Measurements from ENCODE around the gene MRPL52. TPM values are rescaled to one million over a fixed set of nuclear protein-coding genes. Genes with fewer than 3 reads are reported as not detected.
"Not testable (repeated sequence)": the region's sequence is repeated elsewhere in the genome, so short reads cannot be mapped to it uniquely, and the experiment has no call there.

Gene MRPL52
- total and polyA plus RNA-seq, 7 experiments from 2014 or later = 32.9 to 189 (median 58.5) TPM

DNA sequence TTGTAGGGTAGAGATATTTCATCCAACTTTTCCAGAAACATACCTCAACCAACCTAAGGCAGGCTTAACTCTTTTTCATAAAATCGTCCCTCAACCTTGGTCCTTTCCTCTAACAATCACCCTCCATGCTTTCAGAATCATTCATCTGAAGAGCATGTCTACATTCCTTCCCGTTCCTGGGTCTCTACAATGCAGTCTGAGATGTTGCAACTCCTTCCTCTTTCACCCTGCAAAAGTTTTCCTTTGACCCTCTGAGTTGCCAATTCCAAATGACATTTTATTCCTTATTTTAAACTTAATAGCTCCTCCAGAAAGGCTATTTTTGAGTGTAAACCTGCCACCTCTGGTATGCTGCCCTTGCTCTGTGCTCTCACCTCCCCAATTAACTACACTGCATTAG is 31.2 kb upstream of the MRPL52 start:
- no peaks in the 10 kb centered on the region for H3K36me3 ChIP-seq (ENCODE audit: control insufficient read depth in 2 of 3, insufficient read depth in 3 of 3, low read length in 3 of 3)
- no peak overlapping the region for H3K4me3 Mint-ChIP-seq
- peaks cover 0 to 9% (median 6%) of the 10 kb centered on the region in 5 donors for H3K36me3 Mint-ChIP-seq
- no peaks in the 10 kb centered on the region for H3K27me3 ChIP-seq (ENCODE audit: control insufficient read depth in 2 of 2, insufficient read depth in 2 of 2, low read length in 2 of 2)
- ChIA-PET POLR2A (no interaction called here), CTCF (no interaction called here)
- H3K4me1 ChIP-seq (ENCODE audit: control insufficient read depth in 2 of 2, insufficient read depth in 2 of 2, low read length in 2 of 2) = no peaks in the 10 kb centered on the region
- no peak overlapping the region for H3K4me3 ChIP-seq (ENCODE audit: low read length)
- no peak overlapping the region for H3K27ac Mint-ChIP-seq
- intact Hi-C loops (cut with micrococcal nuclease) = no loop called here
- H3K9me3 ChIP-seq (ENCODE audit: control insufficient read depth in 2 of 3, low read length in 3 of 3) = no peaks in the 10 kb centered on the region
- no peak for DNase-seq
- H3K4me1 Mint-ChIP-seq = peaks cover 0 to 6% (median 0%) of the 10 kb centered on the region in 7 donors
- peaks cover 3 to 38% (median 14%) of the 10 kb centered on the region in 5 donors for H3K27me3 Mint-ChIP-seq
- H3K9me3 Mint-ChIP-seq = peaks cover 0 to 3% (median 0%) of the 10 kb centered on the region in 11 donors
- no peak for ATAC-seq
- no peak overlapping the region for H3K27ac ChIP-seq (ENCODE audit: low read depth, low read length)

DNA sequence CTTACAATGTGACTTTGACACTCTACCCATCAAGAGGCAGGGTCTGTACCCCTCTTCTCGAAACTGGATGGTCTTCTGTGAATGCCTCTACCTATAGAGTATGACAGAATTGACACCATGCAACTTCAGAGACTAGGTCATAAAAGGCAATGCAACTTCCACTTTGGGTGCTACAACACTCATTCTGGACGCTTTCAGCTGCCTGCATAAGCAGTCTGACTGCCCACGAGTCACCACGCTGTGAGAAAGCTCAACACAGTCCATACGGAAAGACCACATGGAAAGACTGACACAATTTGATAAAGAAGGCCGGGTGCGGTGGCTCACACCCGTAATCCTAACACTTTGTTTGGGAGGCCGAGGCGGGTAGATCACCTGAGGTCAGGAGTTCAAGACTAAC is 29.3 kb upstream of the MRPL52 start:
- ChIA-PET POLR2A (no interaction called here), CTCF (no interaction called here)
- H3K36me3 Mint-ChIP-seq = peaks cover 0 to 9% (median 6%) of the 10 kb centered on the region in 5 donors
- no peaks in the 10 kb centered on the region for H3K36me3 ChIP-seq (ENCODE audit: control insufficient read depth in 2 of 3, insufficient read depth in 3 of 3, low read length in 3 of 3)
- H3K27ac Mint-ChIP-seq = no peak overlapping the region
- H3K27ac ChIP-seq (ENCODE audit: low read depth, low read length) = no peak overlapping the region
- peaks cover 3 to 41% (median 14%) of the 10 kb centered on the region in 5 donors for H3K27me3 Mint-ChIP-seq
- H3K4me1 Mint-ChIP-seq = peaks cover 0 to 6% (median 0%) of the 10 kb centered on the region in 7 donors
- no peak for ATAC-seq
- no peaks in the 10 kb centered on the region for H3K27me3 ChIP-seq (ENCODE audit: control insufficient read depth in 2 of 2, insufficient read depth in 2 of 2, low read length in 2 of 2)
- no peak overlapping the region for H3K4me3 Mint-ChIP-seq
- DNase-seq = no peak
- H3K4me3 ChIP-seq (ENCODE audit: low read length) = no peak overlapping the region
- no peaks in the 10 kb centered on the region for H3K4me1 ChIP-seq (ENCODE audit: control insufficient read depth in 2 of 2, insufficient read depth in 2 of 2, low read length in 2 of 2)
- intact Hi-C loops (cut with micrococcal nuclease) = no loop called here
- H3K9me3 Mint-ChIP-seq = peaks cover 0 to 6% (median 0%) of the 10 kb centered on the region in 11 donors
- H3K9me3 ChIP-seq (ENCODE audit: control insufficient read depth in 2 of 3, low read length in 3 of 3) = no peaks in the 10 kb centered on the region

DNA sequence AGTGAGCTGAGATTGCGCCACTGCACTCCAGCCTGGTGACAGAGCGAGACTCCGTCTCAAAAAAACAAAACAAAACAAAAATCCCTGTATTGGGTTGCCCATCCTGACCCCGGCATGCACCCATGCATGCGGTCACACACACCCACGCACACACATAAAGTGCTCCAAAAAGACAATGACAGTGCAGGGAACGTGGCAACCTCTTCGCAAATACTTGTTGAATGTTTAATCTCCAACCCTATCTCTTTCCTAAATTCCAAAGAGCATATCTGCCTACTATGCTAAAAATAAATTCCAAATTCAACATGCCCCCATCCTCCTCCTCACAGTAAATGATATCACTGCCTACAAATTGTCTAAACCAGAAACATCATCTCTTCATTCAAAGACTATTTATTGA is 28.0 kb upstream of the MRPL52 start:
- ChIA-PET CTCF (interaction anchor here (0.5 kb wide), 1 partner anchor 231 kb away, joined by 3 read pairs; no protein-coding TSS in a partner anchor), POLR2A (no interaction called here)
- ATAC-seq (no peak), DNase-seq (no peak)
- no peaks in the 10 kb centered on the region for H3K36me3 ChIP-seq (ENCODE audit: control insufficient read depth in 2 of 3, insufficient read depth in 3 of 3, low read length in 3 of 3)
- intact Hi-C loops (cut with micrococcal nuclease) = no loop called here
- no peak overlapping the region for H3K4me3 Mint-ChIP-seq
- peaks cover 0 to 32% (median 9%) of the 10 kb centered on the region in 5 donors for H3K27me3 Mint-ChIP-seq
- H3K4me3 ChIP-seq (ENCODE audit: low read length) = no peak overlapping the region
- H3K4me1 Mint-ChIP-seq = peaks cover 0 to 6% (median 0%) of the 10 kb centered on the region in 7 donors
- no peaks in the 10 kb centered on the region for H3K27me3 ChIP-seq (ENCODE audit: control insufficient read depth in 2 of 2, insufficient read depth in 2 of 2, low read length in 2 of 2)
- peaks cover 0 to 9% (median 3%) of the 10 kb centered on the region in 5 donors for H3K36me3 Mint-ChIP-seq
- H3K9me3 ChIP-seq (ENCODE audit: control insufficient read depth in 2 of 3, low read length in 3 of 3) = no peaks in the 10 kb centered on the region
- peaks cover 0 to 7% (median 0%) of the 10 kb centered on the region in 11 donors for H3K9me3 Mint-ChIP-seq
- H3K27ac ChIP-seq (ENCODE audit: low read depth, low read length) = no peak overlapping the region
- H3K4me1 ChIP-seq (ENCODE audit: control insufficient read depth in 2 of 2, insufficient read depth in 2 of 2, low read length in 2 of 2) = no peaks in the 10 kb centered on the region
- no peak overlapping the region for H3K27ac Mint-ChIP-seq

DNA sequence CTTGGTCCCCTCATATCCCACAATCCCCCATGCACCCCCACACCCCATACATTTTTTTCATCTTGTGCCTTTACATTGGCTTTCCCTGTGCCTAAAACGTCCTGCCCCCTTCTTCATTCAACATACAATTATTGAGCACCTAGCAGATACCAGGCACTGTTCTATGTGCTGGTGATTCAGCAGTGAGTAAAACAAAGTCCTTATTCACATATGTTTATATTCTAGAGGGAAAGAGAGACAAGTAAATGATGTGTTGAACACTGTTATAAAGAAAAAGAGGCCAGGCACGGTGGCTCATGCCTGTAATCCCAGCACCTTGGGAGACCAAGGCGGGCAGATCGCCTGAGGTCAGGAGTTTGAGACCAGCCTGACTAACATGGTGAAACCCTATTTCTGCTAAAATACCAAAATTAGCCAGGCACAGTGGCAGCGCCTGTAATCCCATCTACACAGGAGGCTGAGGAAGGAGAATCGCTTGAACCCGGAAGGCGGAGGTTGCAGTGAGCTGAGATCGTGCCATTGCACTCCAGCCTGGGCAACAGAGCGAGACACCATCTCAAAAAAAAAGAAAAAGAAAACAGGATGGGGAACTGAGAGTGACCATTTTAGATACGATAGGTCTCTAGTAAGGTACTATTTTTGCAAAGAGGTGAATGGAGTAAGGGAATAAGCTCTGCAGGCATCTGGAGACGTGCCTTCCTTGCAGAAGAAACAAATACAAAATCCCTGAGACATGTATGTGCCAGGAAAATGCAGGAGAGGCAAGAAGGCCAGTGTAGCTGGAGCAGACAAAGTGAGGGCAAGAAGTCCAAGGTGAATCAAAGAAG is 26.6 kb upstream of the MRPL52 start:
- ChIA-PET POLR2A (interaction anchor here (0.6 kb wide), 1 partner anchor 15 kb away, joined by 3 read pairs; no protein-coding TSS in a partner anchor), CTCF (no interaction called here)
- no peaks in the 10 kb centered on the region for H3K9me3 ChIP-seq (ENCODE audit: control insufficient read depth in 2 of 3, low read length in 3 of 3)
- no peak overlapping the region for H3K4me3 Mint-ChIP-seq
- intact Hi-C loops (cut with micrococcal nuclease) = no loop called here
- ATAC-seq (no peak), DNase-seq (no peak)
- no peak overlapping the region for H3K4me3 ChIP-seq (ENCODE audit: low read length)
- H3K36me3 ChIP-seq (ENCODE audit: control insufficient read depth in 2 of 3, insufficient read depth in 3 of 3, low read length in 3 of 3) = no peaks in the 10 kb centered on the region
- H3K4me1 ChIP-seq (ENCODE audit: control insufficient read depth in 2 of 2, insufficient read depth in 2 of 2, low read length in 2 of 2) = no peaks in the 10 kb centered on the region
- no peak overlapping the region for H3K27ac Mint-ChIP-seq
- H3K27me3 ChIP-seq (ENCODE audit: control insufficient read depth in 2 of 2, insufficient read depth in 2 of 2, low read length in 2 of 2) = no peaks in the 10 kb centered on the region
- H3K4me1 Mint-ChIP-seq = peaks cover 0 to 8% (median 0%) of the 10 kb centered on the region in 7 donors
- peaks cover 0 to 7% (median 0%) of the 10 kb centered on the region in 11 donors for H3K9me3 Mint-ChIP-seq
- H3K36me3 Mint-ChIP-seq = peaks cover 0 to 9% (median 3%) of the 10 kb centered on the region in 5 donors
- peaks cover 0 to 31% (median 9%) of the 10 kb centered on the region in 5 donors for H3K27me3 Mint-ChIP-seq
- H3K27ac ChIP-seq (ENCODE audit: low read depth, low read length) = no peak overlapping the region

DNA sequence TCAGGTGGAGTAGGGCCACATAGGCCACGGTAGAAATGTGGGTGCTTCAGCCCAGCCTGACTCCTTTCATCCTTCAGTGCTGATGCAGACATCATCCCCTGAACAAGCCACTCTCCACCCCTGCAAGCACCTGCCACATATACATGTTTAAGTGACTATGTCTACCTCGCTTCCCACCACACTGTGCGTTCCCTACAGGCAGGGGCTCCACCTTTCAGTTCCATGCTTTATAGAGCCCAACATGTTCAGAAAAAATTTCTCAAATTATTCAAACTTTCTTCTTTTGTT is 26.1 kb upstream of the MRPL52 start:
- Mint-ChIP-seq H3K9me3 (peaks cover 0 to 7% (median 0%) of the 10 kb centered on the region in 11 donors), H3K4me3 (no peak overlapping the region), H3K4me1 (peaks cover 0 to 8% (median 0%) of the 10 kb centered on the region in 7 donors), H3K36me3 (peaks cover 0 to 8% (median 3%) of the 10 kb centered on the region in 5 donors), H3K27ac (no peak overlapping the region), H3K27me3 (peaks cover 0 to 26% (median 9%) of the 10 kb centered on the region in 5 donors)
- intact Hi-C loops (cut with micrococcal nuclease) = no loop called here
- Histone ChIP-seq H3K4me3 (ENCODE audit: low read length) (no peak overlapping the region), H3K4me1 (ENCODE audit: control insufficient read depth in 2 of 2, insufficient read depth in 2 of 2, low read length in 2 of 2) (no peaks in the 10 kb centered on the region), H3K9me3 (ENCODE audit: control insufficient read depth in 2 of 3, low read length in 3 of 3) (no peaks in the 10 kb centered on the region), H3K36me3 (ENCODE audit: control insufficient read depth in 2 of 3, insufficient read depth in 3 of 3, low read length in 3 of 3) (no peaks in the 10 kb centered on the region), H3K27ac (ENCODE audit: low read depth, low read length) (no peak overlapping the region), H3K27me3 (ENCODE audit: control insufficient read depth in 2 of 2, insufficient read depth in 2 of 2, low read length in 2 of 2) (no peaks in the 10 kb centered on the region)
- ATAC-seq (no peak), DNase-seq (no peak)
- CTCF ChIA-PET = no interaction called here
- POLR2A ChIA-PET = interaction anchor here (0.6 kb wide), 1 partner anchor 221 kb away, joined by 4 read pairs; no protein-coding TSS in a partner anchor

DNA sequence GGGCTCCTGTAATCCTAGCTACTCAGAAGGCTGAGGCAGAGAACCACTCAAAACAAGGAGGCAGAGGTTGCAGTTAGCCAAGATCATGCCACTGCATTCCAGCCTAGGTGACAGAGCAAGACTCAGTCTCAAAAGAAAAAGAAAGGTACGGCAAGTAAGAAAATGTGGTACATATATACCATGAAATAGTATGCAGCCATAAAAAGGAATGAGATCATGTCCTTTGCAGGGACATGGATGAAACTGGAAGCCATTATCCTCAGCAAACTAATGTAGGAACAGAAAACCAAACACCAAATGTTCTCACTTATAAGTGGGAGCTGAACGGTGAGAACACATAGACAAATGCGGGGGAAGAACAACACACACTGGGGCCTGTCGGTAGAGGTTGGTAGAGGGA is 24.5 kb upstream of the MRPL52 start:
- ChIA-PET CTCF (interaction anchor here (0.6 kb wide), 2 partner anchors 20 to 83 kb away, joined by 3 read pairs; no protein-coding TSS in a partner anchor), POLR2A (interaction anchor here (1.2 kb wide), 1 partner anchor 25 kb away, joined by 3 read pairs; the partner anchor contains the start of gene MRPL52)
- H3K9me3 ChIP-seq (ENCODE audit: control insufficient read depth in 2 of 3, low read length in 3 of 3); H3K4me1 Mint-ChIP-seq; H3K4me3 ChIP-seq (ENCODE audit: low read length); H3K4me1 ChIP-seq (ENCODE audit: control insufficient read depth in 2 of 2, insufficient read depth in 2 of 2, low read length in 2 of 2); H3K36me3 Mint-ChIP-seq; DNase-seq; H3K27me3 ChIP-seq (ENCODE audit: control insufficient read depth in 2 of 2, insufficient read depth in 2 of 2, low read length in 2 of 2); intact Hi-C loops (cut with micrococcal nuclease); ATAC-seq; H3K27ac Mint-ChIP-seq; H3K9me3 Mint-ChIP-seq; H3K4me3 Mint-ChIP-seq; H3K27ac ChIP-seq (ENCODE audit: low read depth, low read length); H3K36me3 ChIP-seq (ENCODE audit: control insufficient read depth in 2 of 3, insufficient read depth in 3 of 3, low read length in 3 of 3): not testable (repeated sequence)
- peaks cover 0 to 20% (median 2%) of the 10 kb centered on the region in 5 donors for H3K27me3 Mint-ChIP-seq
